Nephron progenitor cell (in vitro differentiated cells): ENCODE measurements around the gene MARK2.

ENCODE experiments used
- DNase-seq: peaks from one replicate; pipeline ENCODE4 v3.0.0; 2021
- H3K27ac Mint-ChIP-seq: 2 replicates; pipeline ENCODE4 v1.8.0; 2021; ENCODE audit warnings: mild to moderate bottlenecking, moderate library complexity, mixed read lengths
- H3K27me3 Mint-ChIP-seq: 2 replicates; pipeline ENCODE4 v1.8.0; 2021; ENCODE audit warnings: mild to moderate bottlenecking, low read depth, mixed read lengths; ENCODE audit not compliant: poor library complexity
- H3K36me3 Mint-ChIP-seq: 2 replicates; pipeline ENCODE4 v1.8.0; 2021; ENCODE audit warnings: low read depth, mixed read lengths
- H3K4me1 Mint-ChIP-seq: 2 replicates; pipeline ENCODE4 v1.8.0; 2021; ENCODE audit warnings: mixed read lengths
- H3K4me3 Mint-ChIP-seq: 2 replicates; pipeline ENCODE4 v1.8.0; 2021; ENCODE audit warnings: mild to moderate bottlenecking, moderate library complexity, mixed read lengths
- H3K9me3 Mint-ChIP-seq: 2 replicates; pipeline ENCODE4 v1.8.0; 2021; ENCODE audit warnings: mild to moderate bottlenecking, moderate library complexity, mixed read lengths
- CTCF ChIP-seq: fragments of 200-600 bp; sonication (generic); IDR thresholded peaks from 2 replicates; pipeline ENCODE4 v1.5.0; 2021; ENCODE audit warnings: antibody characterized with exemption

The MARK2 gene

DNA sequence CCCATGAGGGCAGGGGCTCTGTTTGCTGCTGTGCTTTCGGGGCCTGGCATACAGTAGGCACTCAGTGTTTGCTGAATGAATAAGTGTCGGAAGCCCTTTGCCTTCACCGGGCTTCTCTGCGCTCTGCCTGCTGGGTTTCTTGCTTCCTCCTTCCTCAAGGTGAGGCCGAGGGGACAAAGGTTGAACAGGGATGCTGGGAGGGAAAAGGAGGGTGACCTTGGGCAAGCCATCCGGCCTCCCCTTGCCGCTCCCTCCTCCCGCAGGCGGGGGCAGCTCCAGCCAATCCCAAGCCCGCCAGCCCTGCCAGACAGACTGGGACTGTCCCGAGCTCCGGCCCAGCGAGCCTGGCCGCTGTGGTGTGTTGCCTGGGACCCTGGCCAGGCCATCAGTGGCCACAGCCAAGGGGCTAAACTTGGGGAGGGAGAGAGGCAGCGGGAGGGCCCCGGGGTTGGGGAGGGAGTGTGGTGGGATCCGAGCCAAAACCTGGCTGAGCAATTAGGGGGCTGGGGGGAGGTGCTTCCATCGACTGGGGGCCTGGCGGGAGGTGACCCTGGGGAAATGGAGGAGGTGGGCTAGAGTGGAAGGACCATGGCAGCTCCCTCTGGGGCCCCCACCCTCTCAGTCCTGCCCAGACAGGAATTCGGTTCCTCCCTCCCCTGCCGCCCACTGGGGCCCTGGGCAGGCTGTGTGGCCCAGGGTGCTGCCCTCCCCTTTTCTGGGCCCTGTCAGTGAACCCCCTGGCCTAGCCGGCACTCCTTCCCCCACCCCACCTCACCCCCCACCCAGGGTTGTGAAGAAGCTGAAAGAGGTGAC, 81.4 kb downstream of the MARK2 start:
- peaks cover 12% of the 10 kb centered on the region for H3K9me3 Mint-ChIP-seq
- peak overlapping the region; percentile 59 for H3K27ac Mint-ChIP-seq
- no peaks in the 10 kb centered on the region for H3K36me3 Mint-ChIP-seq
- H3K4me3 Mint-ChIP-seq, result peak overlapping the region; percentile 30
- DNase-seq, result peak; percentile 73
- no peak for TF ChIP-seq CTCF
- H3K4me1 Mint-ChIP-seq, result peaks cover 56% of the 10 kb centered on the region
- peaks cover 4% of the 10 kb centered on the region for H3K27me3 Mint-ChIP-seq

DNA sequence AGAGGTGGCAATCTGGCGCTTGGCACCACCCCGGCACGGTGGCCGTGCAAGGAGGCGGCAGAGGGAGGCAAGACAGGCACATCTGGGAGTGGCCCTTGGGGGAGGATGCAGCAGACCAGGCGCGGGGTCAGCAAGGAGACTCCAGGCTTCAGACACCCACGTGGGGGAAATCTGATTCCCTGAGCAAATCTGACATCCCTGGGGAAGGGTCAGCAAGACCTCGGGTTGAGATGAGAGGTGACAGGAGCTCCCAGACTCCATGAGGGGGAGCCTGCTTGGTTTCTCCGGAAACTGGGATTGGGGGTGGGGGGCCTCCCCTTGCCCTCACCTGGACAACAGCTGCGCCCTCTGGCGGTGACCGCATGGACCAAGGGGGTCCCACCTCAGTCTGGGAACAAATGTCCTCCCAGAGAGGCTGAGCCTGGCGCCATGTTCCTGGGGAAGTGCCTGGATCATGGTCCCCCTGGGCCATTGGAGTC, 82.1 kb downstream of the MARK2 start:
- Mint-ChIP-seq H3K27ac (no peak overlapping the region), H3K4me1 (peaks cover 56% of the 10 kb centered on the region), H3K36me3 (no peaks in the 10 kb centered on the region), H3K4me3 (peak overlapping the region; percentile 30), H3K27me3 (peaks cover 8% of the 10 kb centered on the region), H3K9me3 (peaks cover 12% of the 10 kb centered on the region)
- peak; percentile 68 for TF ChIP-seq CTCF
- peak; percentile 83 for DNase-seq

- peaks cover 12% of the 10 kb centered on the region for H3K9me3 Mint-ChIP-seq
- peaks cover 8% of the 10 kb centered on the region for H3K27me3 Mint-ChIP-seq
- peak overlapping the region; percentile 41 for H3K27ac Mint-ChIP-seq
- peaks cover 53% of the 10 kb centered on the region for H3K4me1 Mint-ChIP-seq
- no peak for TF ChIP-seq CTCF
- H3K36me3 Mint-ChIP-seq, result no peaks in the 10 kb centered on the region
- no peak for DNase-seq
- H3K4me3 Mint-ChIP-seq, result peak overlapping the region; percentile 2
These were observed 83.8 kb downstream of the MARK2 start for GRCh38 chr11:63922673-63923192.

GRCh38 chr11:63923319-63923718, 84.4 kb downstream of the MARK2 start:
- DNase-seq, result no peak
- Mint-ChIP-seq H3K27me3 (peaks cover 11% of the 10 kb centered on the region), H3K36me3 (no peaks in the 10 kb centered on the region), H3K4me1 (peaks cover 52% of the 10 kb centered on the region), H3K27ac (no peak overlapping the region), H3K9me3 (peaks cover 12% of the 10 kb centered on the region), H3K4me3 (no peak overlapping the region)
- no peak for TF ChIP-seq CTCF

DNA sequence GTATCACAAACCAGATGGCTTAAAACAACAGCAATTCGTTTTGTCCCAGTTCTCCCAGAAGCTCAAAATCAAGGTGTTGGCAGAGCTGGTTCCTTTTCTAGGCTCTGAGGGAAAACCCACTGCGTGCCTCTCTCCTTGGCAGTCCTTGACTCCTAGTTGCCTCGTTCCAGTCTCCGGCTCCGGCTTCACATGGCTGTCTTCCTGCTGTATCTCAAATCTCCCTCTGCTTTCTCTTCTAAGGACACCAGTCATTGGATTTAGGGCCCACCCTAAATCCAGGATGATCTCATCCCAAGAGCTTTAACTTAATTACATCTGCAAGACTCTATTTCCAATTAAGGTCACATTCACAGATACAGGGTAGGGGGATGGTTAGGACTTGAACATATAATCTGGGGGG, 90.7 kb downstream of the MARK2 start:
- peaks cover 29% of the 10 kb centered on the region for H3K4me1 Mint-ChIP-seq
- peaks cover 11% of the 10 kb centered on the region for H3K27me3 Mint-ChIP-seq
- DNase-seq, result no peak
- H3K36me3 Mint-ChIP-seq, result no peaks in the 10 kb centered on the region
- H3K9me3 Mint-ChIP-seq, result no peaks in the 10 kb centered on the region
- TF ChIP-seq CTCF, result no peak
- H3K27ac Mint-ChIP-seq, result no peak overlapping the region
- no peak overlapping the region for H3K4me3 Mint-ChIP-seq
